Activated CD8-positive, alpha-beta memory T cell treated with anti-CD3 and anti-CD28 coated beads, Interleukin-2, amount 50 U/mL, for 48 hours (primary cell): ENCODE data around the gene SPATS2L.
"Not testable (repeated sequence)": the region's sequence is repeated elsewhere in the genome, so short reads cannot be mapped to it uniquely, and the experiment has no call there.

Experiments used
- DNase-seq: peaks from one replicate; pipeline ENCODE4 v3.0.0-alpha.2; 2020

SPATS2L gene

GRCh38 chr2:200321780-200322534 is 15.5 kb downstream of the SPATS2L start:
- no peak for DNase-seq

- no peak for DNase-seq
Measured at GRCh38 chr2:200322607-200323006, 16.1 kb downstream of the SPATS2L start.

- DNase-seq: no peak
Measured at GRCh38 chr2:200324362-200324761, 17.9 kb downstream of the SPATS2L start.

DNA sequence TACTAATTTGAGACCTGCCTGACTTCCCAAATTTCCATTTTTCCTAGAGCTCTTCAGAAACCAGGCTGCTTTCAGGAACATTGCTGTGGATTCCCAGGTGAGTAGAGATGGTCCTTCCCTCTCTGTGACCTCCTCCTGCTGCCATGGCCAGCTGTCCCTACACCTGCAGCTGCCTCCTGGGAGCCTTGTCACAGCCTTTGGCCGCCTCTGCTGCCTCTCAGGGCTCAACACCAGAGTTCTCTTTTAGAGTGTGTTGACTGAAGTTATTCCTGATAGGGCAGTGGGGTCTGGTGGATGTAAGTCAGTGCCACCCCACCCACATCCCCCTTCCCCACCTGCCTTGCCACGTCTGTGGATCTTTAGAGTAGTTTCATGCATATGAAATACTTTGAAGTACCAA is 22.9 kb downstream of the SPATS2L start:
- DNase-seq: no peak

- DNase-seq: no peak
Measured at GRCh38 chr2:200329798-200330197, 23.3 kb downstream of the SPATS2L start.

- DNase-seq: no peak
Measured at GRCh38 chr2:200330351-200331060, 24.0 kb downstream of the SPATS2L start.

DNA sequence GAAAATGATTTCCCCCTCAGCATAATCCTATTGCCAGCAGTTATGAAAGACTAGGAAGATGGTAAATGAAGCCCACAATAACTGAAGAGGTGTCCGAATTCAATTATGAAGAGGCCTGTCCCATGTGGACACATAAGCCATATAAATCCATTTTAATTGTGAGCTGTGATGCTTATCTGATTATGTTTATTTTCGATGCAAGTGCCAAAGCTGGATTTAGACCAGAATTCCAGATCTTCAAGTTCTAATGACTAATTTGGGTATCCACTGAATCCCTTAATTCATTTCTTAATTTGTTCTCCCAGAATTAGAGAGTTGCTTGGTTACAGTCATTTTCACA is 24.5 kb downstream of the SPATS2L start:
- no peak for DNase-seq

DNA sequence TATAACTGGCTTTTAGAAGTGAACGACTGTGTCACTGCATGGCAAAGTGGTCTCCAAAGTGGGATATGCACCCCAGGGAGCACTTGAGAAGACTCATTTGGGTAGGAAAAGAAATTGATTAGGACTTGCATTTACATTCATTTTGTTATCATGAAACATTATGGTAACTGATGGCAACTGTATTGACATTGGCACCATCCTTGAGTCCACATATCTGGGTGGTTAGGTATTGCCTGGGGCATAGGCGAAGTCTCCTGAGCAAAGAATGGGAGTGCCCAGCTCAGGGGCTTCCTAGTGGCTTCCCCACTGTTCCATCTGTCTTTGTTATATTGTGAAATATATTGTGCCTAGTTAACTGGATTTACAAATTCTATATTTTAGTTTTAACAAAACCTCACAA is 29.2 kb downstream of the SPATS2L start:
- DNase-seq: no peak

DNA sequence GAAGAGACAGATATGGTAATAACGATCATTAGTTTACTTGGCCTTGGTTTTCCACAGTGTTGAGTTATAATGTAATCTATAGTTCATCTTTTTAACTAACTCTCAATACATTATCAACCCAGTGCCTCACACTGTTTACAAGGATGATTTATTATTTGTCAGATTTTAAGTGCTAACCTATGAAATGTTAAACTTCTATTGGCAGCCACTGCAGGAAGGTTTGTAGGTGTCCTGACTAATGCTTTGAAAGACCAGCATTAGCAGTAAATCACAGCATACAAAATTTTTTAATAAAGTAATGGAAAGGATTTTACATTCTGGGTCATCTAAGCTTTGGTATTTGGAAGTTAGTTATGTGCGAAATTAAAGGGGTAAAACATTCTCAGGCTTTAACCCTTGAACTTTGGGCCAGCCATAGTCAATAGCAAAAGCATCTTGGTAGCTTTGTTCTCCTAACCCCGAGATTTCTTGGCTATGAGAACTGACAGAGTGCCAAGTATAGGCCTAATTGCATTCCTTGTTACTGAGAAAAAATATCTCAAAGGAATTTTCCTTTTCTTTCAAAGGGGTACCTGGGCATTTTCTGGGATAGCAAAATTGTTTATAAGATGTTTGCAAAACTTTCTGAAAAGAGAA is 30.6 kb downstream of the SPATS2L start:
- DNase-seq: no peak

DNA sequence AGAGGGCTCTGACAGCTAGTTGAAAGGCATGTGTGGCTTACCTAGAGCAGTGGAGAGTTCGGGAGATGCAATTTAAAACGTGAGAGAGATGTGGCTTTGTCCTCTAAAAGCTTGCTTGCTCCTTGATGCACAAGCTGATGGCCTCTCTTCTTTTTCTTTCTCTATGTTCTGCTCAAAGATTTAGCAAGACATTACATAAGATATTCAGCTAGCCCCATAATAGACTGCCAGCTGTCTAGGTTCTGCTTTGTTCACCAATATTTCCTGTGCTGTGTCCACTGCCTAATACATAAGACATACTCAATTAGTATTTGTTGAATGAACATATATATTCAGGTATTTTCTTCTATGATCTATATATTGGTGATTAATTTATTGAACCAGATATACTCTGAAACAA is 31.1 kb downstream of the SPATS2L start:
- DNase-seq: no peak

DNA sequence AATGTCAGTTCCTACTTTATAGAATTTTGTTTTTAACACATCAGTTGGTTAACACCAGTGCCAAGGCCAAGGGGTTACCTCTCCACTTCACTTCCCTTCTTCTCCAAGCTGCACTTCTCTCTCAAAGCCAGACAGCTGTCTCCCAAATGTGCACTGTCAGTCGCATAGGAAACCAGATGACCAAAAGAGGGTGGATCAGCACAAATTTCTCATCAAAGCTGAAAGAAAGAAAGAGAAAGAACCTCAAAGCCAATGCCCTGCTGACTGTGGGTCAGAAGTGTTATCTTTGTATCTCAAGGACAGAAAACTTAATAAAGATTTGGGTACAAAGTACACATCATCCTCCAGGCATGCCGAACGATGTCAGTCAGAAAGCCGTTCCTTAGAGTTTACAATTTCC is 32.2 kb downstream of the SPATS2L start:
- DNase-seq: no peak

GRCh38 chr2:200340508-200341224 is 34.2 kb downstream of the SPATS2L start:
- DNase-seq: no peak

DNA sequence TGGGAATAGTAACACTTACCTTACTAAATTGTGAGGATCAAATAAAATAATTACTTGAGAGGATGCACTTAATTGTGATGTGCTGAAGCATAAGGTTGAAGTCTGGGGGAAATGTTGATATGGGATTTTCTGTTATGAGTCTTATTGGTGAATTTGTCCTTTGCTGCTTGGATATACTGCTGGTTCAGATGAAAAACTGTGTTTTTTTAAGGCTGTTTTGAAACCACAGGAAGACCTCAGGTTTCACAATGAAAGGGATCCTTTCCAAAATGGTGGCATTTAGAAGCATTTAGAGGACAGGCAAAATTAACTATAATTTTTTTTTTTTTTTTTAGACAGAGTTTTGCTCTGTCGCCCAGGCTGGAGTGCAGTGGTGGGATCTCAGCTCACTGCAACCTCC is 34.9 kb downstream of the SPATS2L start:
- DNase-seq: no peak

DNA sequence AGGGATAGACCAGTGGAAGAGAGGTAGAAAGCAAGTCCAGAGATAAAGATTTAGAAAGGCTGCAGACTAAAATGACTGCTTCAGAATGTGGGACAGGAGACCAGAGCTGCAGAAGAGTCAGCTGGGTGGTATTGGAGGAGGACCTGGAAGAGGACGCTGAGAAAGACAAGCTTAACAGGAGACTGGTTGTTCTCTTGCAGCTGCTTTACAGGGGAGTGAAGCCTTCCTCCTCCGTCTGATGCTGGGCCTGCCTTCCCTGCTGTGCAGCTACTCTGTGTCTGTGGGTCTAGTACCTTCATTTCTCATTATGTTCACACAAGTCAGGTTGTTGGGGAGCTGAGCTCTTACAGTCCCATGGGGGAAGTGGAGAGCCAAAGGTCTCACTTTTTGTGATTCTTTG is 35.7 kb downstream of the SPATS2L start:
- DNase-seq: no peak

GRCh38 chr2:200342654-200343053 is 36.2 kb downstream of the SPATS2L start:
- no peak for DNase-seq

DNA sequence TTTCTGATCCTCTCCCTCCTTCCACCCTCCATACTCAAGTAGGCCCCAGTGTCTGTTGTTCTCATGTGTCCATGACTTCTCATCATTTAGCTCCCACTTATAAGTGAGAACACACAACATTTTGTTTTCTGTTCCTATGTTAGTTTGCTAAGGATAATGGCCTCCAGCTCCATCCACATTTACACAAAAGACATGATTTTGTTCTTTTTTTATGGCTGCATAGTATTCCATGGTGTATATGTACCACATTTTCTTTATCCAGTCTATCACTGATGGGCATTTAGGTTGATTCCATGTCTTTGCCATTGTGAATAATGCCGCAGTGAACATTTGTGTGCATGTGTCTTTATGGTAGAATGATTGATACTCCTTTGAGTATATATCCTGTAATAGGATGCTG is 37.7 kb downstream of the SPATS2L start:
- DNase-seq: not testable (repeated sequence)

DNA sequence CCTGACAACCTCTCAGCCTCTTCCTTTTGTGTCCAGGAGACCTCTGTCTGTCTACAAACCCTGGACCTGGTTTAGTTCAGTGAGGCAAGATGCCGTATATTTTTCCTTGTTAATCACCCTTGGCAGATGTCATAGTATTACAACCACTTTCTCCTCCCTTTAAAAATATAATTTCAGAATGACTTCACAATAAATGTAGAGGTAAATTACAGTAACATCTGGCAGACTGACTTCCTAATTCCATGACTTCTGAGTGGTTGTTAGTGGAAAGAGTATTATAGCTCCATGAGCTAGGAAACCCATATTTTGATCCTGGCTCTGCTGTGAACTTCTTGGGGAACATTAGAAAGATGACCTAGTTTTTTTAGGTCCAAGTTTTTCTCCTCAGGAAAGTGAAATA is 39.5 kb downstream of the SPATS2L start:
- no peak for DNase-seq

DNA sequence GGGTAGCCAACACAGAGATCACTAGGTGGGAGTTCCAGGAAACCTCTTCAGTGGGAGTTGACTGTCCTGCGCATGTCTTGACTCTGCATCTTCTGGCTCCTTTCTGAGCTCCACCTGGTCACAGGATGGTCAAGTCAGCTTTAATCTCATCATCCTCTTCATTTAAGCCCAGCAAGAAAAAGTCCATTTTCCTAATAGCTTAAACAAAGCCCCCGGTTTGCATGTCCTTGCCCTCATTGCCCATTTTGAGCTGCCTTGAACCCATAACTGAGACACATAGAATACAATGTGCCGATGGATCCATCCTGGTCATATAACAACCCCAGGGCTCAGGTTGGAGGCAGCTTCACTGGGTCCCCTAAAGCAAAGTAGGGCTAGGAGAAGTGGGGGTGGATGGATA is 40.8 kb downstream of the SPATS2L start:
- DNase-seq: no peak

GRCh38 chr2:200348897-200349563 is 42.5 kb downstream of the SPATS2L start:
- DNase-seq: no peak

DNA sequence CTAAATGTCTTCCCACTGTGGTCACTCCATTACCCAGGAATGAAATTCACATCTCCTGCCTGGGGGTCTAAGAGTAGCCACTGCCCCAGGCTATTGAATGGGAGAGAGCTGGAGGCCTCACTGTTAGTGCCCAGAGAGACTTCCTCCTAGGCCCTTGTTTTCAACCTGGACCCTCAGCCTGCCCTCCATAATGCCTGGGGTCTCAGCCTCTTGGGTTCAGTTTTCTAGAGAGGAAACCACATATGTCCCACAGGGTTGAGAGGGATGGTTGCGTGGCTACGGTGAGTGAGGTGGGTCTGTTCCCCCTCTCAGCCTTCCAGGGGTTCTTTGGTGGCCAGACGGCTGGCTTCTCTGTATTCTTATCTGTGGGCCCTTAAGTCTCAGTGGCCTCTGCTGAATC is 43.4 kb downstream of the SPATS2L start:
- no peak for DNase-seq

DNA sequence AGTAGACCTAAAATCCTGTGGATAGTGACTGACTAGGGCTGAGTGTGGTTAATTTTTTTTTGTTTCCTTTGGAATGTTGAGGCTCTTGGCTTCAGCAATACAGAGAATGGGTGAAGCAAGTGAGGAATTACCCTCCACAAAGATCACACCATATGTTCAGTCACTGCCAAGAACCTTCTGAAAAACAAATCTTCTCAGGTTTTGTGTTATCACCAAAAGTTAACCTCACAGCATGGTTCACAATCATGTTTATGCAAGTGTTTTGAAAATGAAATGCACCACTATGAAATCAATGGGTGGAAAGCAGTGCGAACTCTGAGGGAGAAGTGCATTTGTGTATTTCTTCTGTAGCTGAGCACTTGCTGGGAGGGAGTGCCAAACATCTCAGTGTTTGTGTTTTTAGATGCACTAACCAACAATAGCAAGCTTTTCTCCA is 44.4 kb downstream of the SPATS2L start:
- no peak for DNase-seq

DNA sequence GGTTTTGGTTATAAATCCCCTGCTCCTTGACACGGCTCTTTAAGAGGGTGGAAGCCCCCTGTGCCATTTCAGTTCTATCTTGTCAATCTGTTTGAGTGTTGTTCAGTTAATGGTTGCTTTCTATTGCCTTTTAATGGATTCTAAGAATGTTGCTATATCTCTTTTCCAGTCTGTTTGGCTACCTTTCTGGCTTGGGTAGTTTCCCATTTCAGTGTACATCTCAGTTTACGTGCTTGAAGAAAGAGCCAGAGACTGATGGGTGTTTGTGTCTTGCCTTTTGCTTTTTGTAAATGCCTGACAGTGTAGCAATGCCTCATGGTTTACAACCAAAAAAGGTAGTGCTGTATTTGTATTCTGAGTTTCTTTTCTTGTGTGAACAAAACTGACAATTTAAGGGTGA is 45.3 kb downstream of the SPATS2L start:
- no peak for DNase-seq

DNA sequence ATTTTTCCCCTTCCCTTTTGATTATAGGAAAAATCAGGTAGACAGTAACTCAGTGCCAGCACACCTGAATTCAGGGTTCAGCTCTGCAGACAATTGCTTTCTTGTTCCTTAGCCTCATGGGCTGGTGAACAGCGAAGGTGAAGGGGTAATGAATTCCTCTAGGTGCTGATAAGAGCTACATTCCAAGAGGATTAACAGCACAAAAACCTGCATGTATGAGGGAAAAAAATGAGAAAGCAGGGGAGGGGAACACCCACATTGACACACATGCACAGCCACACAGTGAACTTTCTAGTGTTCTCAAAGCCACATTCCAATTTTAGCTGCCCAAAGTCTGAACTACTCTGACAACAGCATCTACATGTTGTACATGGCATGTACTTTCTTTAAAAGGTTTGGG is 46.1 kb downstream of the SPATS2L start:
- DNase-seq: no peak
